H9 (cell line): Measurements from ENCODE around the gene MYO15A. TPM values are rescaled to one million over a fixed set of nuclear protein-coding genes. Genes with fewer than 3 reads are reported as not detected.

Experiments
- DNase-seq: peaks from one replicate; pipeline ENCODE4 v3.0.0-alpha.2; 2017
- H2AFZ ChIP-seq: one replicate; pipeline ENCODE4 v1.6.1; 2013; ENCODE audit warnings: mild to moderate bottlenecking, low read length, control low read depth, moderate library complexity
- H2AK5ac ChIP-seq: 2 replicates; pipeline ENCODE4 v1.6.1; 2013; ENCODE audit warnings: low read length, control low read depth, mixed read lengths; ENCODE audit not compliant: insufficient read length
- H2BK120ac ChIP-seq: one replicate; pipeline ENCODE4 v1.6.1; 2013; ENCODE audit warnings: low read depth, mild to moderate bottlenecking, low read length, control low read depth, inconsistent platforms; ENCODE audit not compliant: poor library complexity, severe bottlenecking
- H2BK12ac ChIP-seq: 2 replicates; pipeline ENCODE4 v1.6.1; 2013; ENCODE audit warnings: low read length, control low read depth, mixed read lengths, low read depth; ENCODE audit not compliant: insufficient read length
- H2BK15ac ChIP-seq: 2 replicates; pipeline ENCODE4 v1.6.1; 2013; ENCODE audit warnings: low read depth, low read length, control low read depth
- H2BK20ac ChIP-seq: one replicate; pipeline ENCODE4 v1.6.1; 2013; ENCODE audit warnings: low read depth, mild to moderate bottlenecking, low read length, control low read depth, inconsistent platforms; ENCODE audit not compliant: poor library complexity, severe bottlenecking
- H2BK5ac ChIP-seq: 2 replicates; pipeline ENCODE4 v1.6.1; 2013; ENCODE audit warnings: low read length, control low read depth, mixed read lengths; ENCODE audit not compliant: insufficient read length
- H3K14ac ChIP-seq: 2 replicates; pipeline ENCODE4 v1.6.1; 2013; ENCODE audit warnings: low read length, control low read depth; ENCODE audit not compliant: insufficient read depth
- H3K18ac ChIP-seq: 2 replicates; pipeline ENCODE4 v1.6.1; 2013; ENCODE audit warnings: low read depth, mild to moderate bottlenecking, mixed read lengths, low read length, control low read depth; ENCODE audit not compliant: insufficient read length
- H3K23ac ChIP-seq: 2 replicates; pipeline ENCODE4 v1.6.1; 2013; ENCODE audit warnings: low read length, control low read depth, mixed read lengths, low read depth; ENCODE audit not compliant: insufficient read length
- H3K23me2 ChIP-seq: 2 replicates; pipeline ENCODE4 v1.6.1; 2013; ENCODE audit warnings: low read depth, mild to moderate bottlenecking, mixed read lengths, low read length, control low read depth; ENCODE audit not compliant: insufficient read length, poor library complexity, severe bottlenecking
- H3K27ac ChIP-seq: 2 replicates; pipeline ENCODE4 v1.5.1; 2013; ENCODE audit warnings: low read length, control low read depth, mixed read lengths, low read depth; ENCODE audit not compliant: insufficient read length
- H3K27me3 ChIP-seq: 2 replicates; pipeline ENCODE4 v1.6.1; 2013; ENCODE audit warnings: low read length, control low read depth, inconsistent platforms; ENCODE audit not compliant: insufficient read depth
- H3K4ac ChIP-seq: 2 replicates; pipeline ENCODE4 v1.6.1; 2013; ENCODE audit warnings: low read depth, mild to moderate bottlenecking, control low read depth, inconsistent platforms, low read length, moderate library complexity
- H3K4me1 ChIP-seq: 2 replicates; pipeline ENCODE4 v1.6.1; 2013; ENCODE audit warnings: low read length, control low read depth, inconsistent platforms; ENCODE audit not compliant: insufficient read depth
- H3K4me2 ChIP-seq: 2 replicates; pipeline ENCODE4 v1.6.1; 2013; ENCODE audit warnings: low read length, control low read depth, mixed read lengths; ENCODE audit not compliant: insufficient read length, insufficient read depth
- H3K56ac ChIP-seq: 2 replicates; pipeline ENCODE4 v1.6.1; 2013; ENCODE audit warnings: low read depth, mild to moderate bottlenecking, mixed read lengths, low read length, control low read depth; ENCODE audit not compliant: insufficient read length
- H3K79me1 ChIP-seq: 2 replicates; pipeline ENCODE4 v1.6.1; 2013; ENCODE audit warnings: low read depth, mild to moderate bottlenecking, moderate library complexity, low read length, control low read depth, inconsistent platforms; ENCODE audit not compliant: insufficient read depth, poor library complexity, severe bottlenecking
- H3K79me2 ChIP-seq: 2 replicates; pipeline ENCODE4 v1.6.1; 2013; ENCODE audit warnings: low read length, control low read depth, inconsistent platforms; ENCODE audit not compliant: insufficient read depth
- H3K9ac ChIP-seq: 2 replicates; pipeline ENCODE4 v1.6.1; 2013; ENCODE audit warnings: low read length, control low read depth, mixed read lengths; ENCODE audit not compliant: insufficient read length; ENCODE audit errors: extremely low read depth
- H3K9me3 ChIP-seq: one replicate; pipeline ENCODE4 v1.6.1; 2013; ENCODE audit warnings: low read depth, low read length, inconsistent platforms; ENCODE audit not compliant: control insufficient read depth
- H3T11ph ChIP-seq: one replicate; pipeline ENCODE4 v1.6.1; 2013; ENCODE audit warnings: mild to moderate bottlenecking, low read length, control low read depth, inconsistent platforms
- H4K20me1 ChIP-seq: one replicate; pipeline ENCODE4 v1.6.1; 2013; ENCODE audit not compliant: control insufficient read depth, insufficient read length, insufficient read depth
- H4K5ac ChIP-seq: 2 replicates; pipeline ENCODE4 v1.6.1; 2013; ENCODE audit warnings: low read depth, mild to moderate bottlenecking, mixed read lengths, low read length, control low read depth; ENCODE audit not compliant: insufficient read length
- H4K8ac ChIP-seq: replicated peaks from 2 replicates; pipeline ENCODE4 v1.6.1; 2013; ENCODE audit warnings: low read length, control low read depth, mixed read lengths, low read depth; ENCODE audit not compliant: insufficient read length
- H4K91ac ChIP-seq: 2 replicates; pipeline ENCODE4 v1.6.1; 2013; ENCODE audit warnings: low read depth, mild to moderate bottlenecking, moderate library complexity, mixed read lengths, low read length, control low read depth; ENCODE audit not compliant: insufficient read length
- H3K27ac Mint-ChIP-seq, 3 experiments: 2 replicates in 2 of 3; 3 replicates in 1 of 3; pipeline ENCODE4 v1.8.0; 2020 to 2021; ENCODE audit warnings: mixed read lengths in 3 of 3, mild to moderate bottlenecking in 1 of 3, moderate library complexity in 1 of 3
- H3K27me3 Mint-ChIP-seq: 2 replicates; pipeline ENCODE4 v1.8.0; 2021; ENCODE audit warnings: low read depth, mild to moderate bottlenecking, moderate library complexity, mixed read lengths
- H3K36me3 Mint-ChIP-seq, 3 experiments: 2 replicates in 2 of 3; 3 replicates in 1 of 3; pipeline ENCODE4 v1.8.0; 2020 to 2021; ENCODE audit warnings: low read depth in 3 of 3, mixed read lengths in 3 of 3; ENCODE audit not compliant: insufficient read depth in 1 of 3
- H3K4me1 Mint-ChIP-seq, 2 experiments: 2 replicates each; pipeline ENCODE4 v1.8.0; 2020; ENCODE audit warnings: mixed read lengths in 2 of 2
- H3K4me3 Mint-ChIP-seq, 2 experiments: 2 replicates in 1 of 2; 3 replicates in 1 of 2; pipeline ENCODE4 v1.8.0; 2020 to 2021; ENCODE audit warnings: mild to moderate bottlenecking in 2 of 2, mixed read lengths in 2 of 2, moderate library complexity in 1 of 2
- H3K9me3 Mint-ChIP-seq, 2 experiments: 2 replicates in 1 of 2; 3 replicates in 1 of 2; pipeline ENCODE4 v1.8.0; 2020; ENCODE audit warnings: mild to moderate bottlenecking in 2 of 2, mixed read lengths in 2 of 2, moderate library complexity in 1 of 2
- CTCF ChIP-seq: fragments of 200-600 bp; sonication (generic); conservative IDR thresholded peaks from 3 replicates; pipeline ENCODE4 v1.8.0; 2021; ENCODE audit warnings: antibody characterized with exemption, mild to moderate bottlenecking
- WGBS: extraction: QIAGEN DNeasy Blood & Tissue Kit; methylation state at CpG from one replicate; pipeline ENCODE4 v1.1.7; 2013; ENCODE audit warnings: missing lambda C conversion rate, low lambda C conversion rate, mixed read lengths; ENCODE audit not compliant: insufficient read length; ENCODE audit errors: extremely low coverage; 5-methylcytosine and 5-hydroxymethylcytosine counted together
- total RNA-seq: library from RNA; stranded (reverse); gene quantifications from 2 replicates; pipeline ENCODE4 v1.2.1, GENCODE V29; 2021

The MYO15A gene
- total RNA-seq, 1 experiment from 2014 or later, result 2.5 TPM

GRCh38 chr17:18105027-18105426, 3.5 kb upstream of the MYO15A start:
- H3K9me3 Mint-ChIP-seq, result no peaks in the 10 kb centered on the region
- no peak for DNase-seq
- peaks cover 0 to 2% of the 10 kb centered on the region in 2 experiments; a peak in 1 of 4 replicates for H3K4me1 Mint-ChIP-seq
- H3K9ac ChIP-seq, result no peak overlapping the region
- H3K18ac ChIP-seq, result no peak overlapping the region
- H3K4me3 Mint-ChIP-seq, result no peak overlapping the region
- no peaks in the 10 kb centered on the region for H3K4me1 ChIP-seq
- H3K4me2 ChIP-seq, result no peak overlapping the region
- no peak overlapping the region for H3K56ac ChIP-seq
- H4K8ac ChIP-seq, result no peak overlapping the region
- H3K9me3 ChIP-seq, result no peaks in the 10 kb centered on the region
- no peak overlapping the region for H2AK5ac ChIP-seq
- no peaks in the 10 kb centered on the region for H3K27me3 Mint-ChIP-seq
- no peaks in the 10 kb centered on the region for H4K20me1 ChIP-seq
- H4K91ac ChIP-seq, result no peak overlapping the region
- no peak overlapping the region for H2BK12ac ChIP-seq
- H3K36me3 Mint-ChIP-seq, result peaks cover 5 to 37% (median 18%) of the 10 kb centered on the region in 3 experiments
- no peaks in the 10 kb centered on the region for H3K27me3 ChIP-seq
- H2BK5ac ChIP-seq, result no peak overlapping the region
- no peak overlapping the region for H3K14ac ChIP-seq
- no peak overlapping the region for H3K27ac Mint-ChIP-seq
- H3K79me1 ChIP-seq, result no peaks in the 10 kb centered on the region
- no peaks in the 10 kb centered on the region for H3K23me2 ChIP-seq
- no peaks in the 10 kb centered on the region for H3K79me2 ChIP-seq
- no peak overlapping the region for H3K27ac ChIP-seq
- no peak overlapping the region for H2AFZ ChIP-seq
- H2BK120ac ChIP-seq, result no peak overlapping the region
- H3K23ac ChIP-seq, result no peak overlapping the region
- H3T11ph ChIP-seq, result no peak overlapping the region
- no peak for TF ChIP-seq CTCF
- H3K4ac ChIP-seq, result no peak overlapping the region
- no peak overlapping the region for H2BK20ac ChIP-seq
- no CpG with 5 or more reads among the region's 3 CpGs for WGBS
- no peak overlapping the region for H4K5ac ChIP-seq
- H2BK15ac ChIP-seq, result no peak overlapping the region
